Neural cell (in vitro differentiated cells): ENCODE results near the gene GDPD5. TPM values are rescaled to one million over a fixed set of nuclear protein-coding genes. Genes with fewer than 3 reads are reported as not detected.

Experiments used
- H2AFZ ChIP-seq: fragments of 200-600, 300-800 bp; sonication (generic), shearing (Covaris generic); 2 replicates; pipeline ENCODE4 v1.6.0; 2014; ENCODE audit warnings: low read depth, mild to moderate bottlenecking, antibody characterized with exemption, low read length, moderate library complexity
- H3F3A ChIP-seq: fragments of 200-600 bp; shearing (Covaris generic); 2 replicates; pipeline ENCODE4 v1.6.1; 2016; ENCODE audit warnings: mild to moderate bottlenecking, moderate library complexity, mixed read lengths, antibody characterized with exemption, low read length; ENCODE audit not compliant: insufficient read depth, poor library complexity, severe bottlenecking
- H3K27ac ChIP-seq: fragments of 200-600, 300-800 bp; sonication (generic), shearing (Covaris generic); 2 replicates; pipeline ENCODE4 v1.5.1; 2014; ENCODE audit warnings: mild to moderate bottlenecking, low read length, moderate library complexity
- H3K27me3 ChIP-seq: fragments of 300-800, 200-600 bp; sonication (generic), shearing (Covaris generic); 2 replicates; pipeline ENCODE4 v1.6.0; 2014; ENCODE audit warnings: mild to moderate bottlenecking, low read depth, low read length, moderate library complexity; ENCODE audit not compliant: insufficient read depth
- H3K36me3 ChIP-seq: fragments of 300-800, 200-600 bp; sonication (generic), shearing (Covaris generic); 2 replicates; pipeline ENCODE4 v1.5.1; 2014; ENCODE audit warnings: mild to moderate bottlenecking, antibody characterized with exemption, low read length, moderate library complexity; ENCODE audit not compliant: insufficient read depth
- H3K4me2 ChIP-seq: fragments of 300-800, 200-600 bp; sonication (generic), shearing (Covaris generic); 2 replicates; pipeline ENCODE4 v1.6.0; 2014; ENCODE audit warnings: mild to moderate bottlenecking, low read length
- H3K4me3 ChIP-seq: fragments of 300-800, 200-600 bp; sonication (generic), shearing (Covaris generic); 2 replicates; pipeline ENCODE4 v1.5.1; 2014; ENCODE audit warnings: mild to moderate bottlenecking, low read length, moderate library complexity
- H3K79me2 ChIP-seq: fragments of 200-600 bp; shearing (Covaris generic); replicated peaks from 2 replicates; pipeline ENCODE4 v1.6.0; 2014; ENCODE audit warnings: mild to moderate bottlenecking, low read length, moderate library complexity; ENCODE audit not compliant: insufficient read depth
- H3K9ac ChIP-seq: fragments of 300-800, 200-600 bp; sonication (generic), shearing (Covaris generic); 2 replicates; pipeline ENCODE4 v1.6.1; 2016; ENCODE audit warnings: mild to moderate bottlenecking, low read length, mixed read lengths
- H3K9me2 ChIP-seq: fragments of 200-600 bp; shearing (Covaris generic); 2 replicates; pipeline ENCODE4 v1.6.1; 2016; ENCODE audit warnings: mild to moderate bottlenecking, low read length, mixed read lengths; ENCODE audit not compliant: insufficient read depth
- H3K9me3 ChIP-seq: fragments of 200-600, 300-800 bp; sonication (generic), shearing (Covaris generic); 2 replicates; pipeline ENCODE4 v1.6.1; 2016; ENCODE audit warnings: mild to moderate bottlenecking, mixed run types, low read length, moderate library complexity, mixed read lengths
- H4K20me1 ChIP-seq: fragments of 200-600 bp; shearing (Covaris generic); 2 replicates; pipeline ENCODE4 v1.6.1; 2016; ENCODE audit warnings: mild to moderate bottlenecking, mixed run types; ENCODE audit not compliant: insufficient read depth
- CTCF ChIP-seq: fragments of 450-650 bp; IDR thresholded peaks from 2 replicates; pipeline ENCODE4 v1.5.1; 2014; ENCODE audit warnings: antibody characterized with exemption, mild to moderate bottlenecking, moderate library complexity; ENCODE audit not compliant: poor library complexity, severe bottlenecking
- EP300 ChIP-seq: fragments of 450-650 bp; conservative IDR thresholded peaks from 2 replicates; pipeline ENCODE4 v1.6.1; 2014; ENCODE audit warnings: antibody characterized with exemption, mild to moderate bottlenecking, moderate library complexity; ENCODE audit not compliant: poor library complexity, severe bottlenecking
- EZH2 ChIP-seq: fragments of 200-600, 300-800 bp; shearing (Covaris generic), sonication (generic); IDR thresholded peaks from 2 replicates; pipeline ENCODE4 v1.6.1; 2014; ENCODE audit warnings: antibody characterized with exemption, low read length, borderline replicate concordance, mild to moderate bottlenecking; ENCODE audit not compliant: insufficient read depth, poor library complexity, severe bottlenecking
- MXI1 ChIP-seq: fragments of 450-650 bp; conservative IDR thresholded peaks from 2 replicates; pipeline ENCODE4 v1.6.1; 2014; ENCODE audit warnings: antibody characterized with exemption, mild to moderate bottlenecking; ENCODE audit not compliant: poor library complexity, severe bottlenecking
- POLR2AphosphoS5 ChIP-seq: IDR thresholded peaks from 2 replicates; pipeline ENCODE4 v1.6.1; 2012
- RAD21 ChIP-seq: fragments of 450-650 bp; conservative IDR thresholded peaks from 2 replicates; pipeline ENCODE4 v1.6.1; 2014; ENCODE audit warnings: antibody characterized with exemption, mild to moderate bottlenecking, moderate library complexity
- REST ChIP-seq: IDR thresholded peaks from 2 replicates; pipeline ENCODE4 v1.6.1; 2012; ENCODE audit warnings: borderline replicate concordance
- SMC3 ChIP-seq: fragments of 450-650 bp; conservative IDR thresholded peaks from 2 replicates; pipeline ENCODE4 v1.6.1; 2014; ENCODE audit warnings: antibody characterized with exemption, mild to moderate bottlenecking, moderate library complexity; ENCODE audit not compliant: poor library complexity
- TAF1 ChIP-seq: IDR thresholded peaks from 2 replicates; pipeline ENCODE4 v1.6.1; 2012; ENCODE audit warnings: low read depth
- polyA plus RNA-seq: library from polyadenylated mRNA; depleted of rRNA; stranded (reverse); fragments of >200 nt; gene quantifications from 2 replicates; pipeline ENCODE4 v1.2.3, GENCODE V29; 2014

The GDPD5 gene
- polyA plus RNA-seq, 1 donor from 2014 or later, result 19.2 TPM

GRCh38 chr11:75533896-75534258, 8.1 kb upstream of the GDPD5 start:
- Histone ChIP-seq H2AFZ (peak overlapping the region; percentile 16), H3K79me2 (no peaks in the 10 kb centered on the region)
- TF ChIP-seq REST (no peak), TAF1 (no peak), EP300 (peak; percentile 93), POLR2AphosphoS5 (peak; percentile 52)

GRCh38 chr11:75532200-75533048, 6.7 kb upstream of the GDPD5 start:
- H3K79me2 ChIP-seq, result no peaks in the 10 kb centered on the region
- no peaks in the 10 kb centered on the region for H4K20me1 ChIP-seq
- no peaks in the 10 kb centered on the region for H3K9me3 ChIP-seq
- H3F3A ChIP-seq, result peaks cover 6% of the 10 kb centered on the region
- no peak overlapping the region for H2AFZ ChIP-seq
- H3K9ac ChIP-seq, result no peak overlapping the region
- TF ChIP-seq RAD21 (peak; percentile 91), CTCF (peak; percentile 93), TAF1 (no peak), EP300 (no peak), MXI1 (no peak), REST (no peak), POLR2AphosphoS5 (no peak), EZH2 (no peak), SMC3 (peak; percentile 95)
- no peak overlapping the region for H3K4me2 ChIP-seq
- H3K36me3 ChIP-seq, result no peaks in the 10 kb centered on the region
- H3K27me3 ChIP-seq, result no peaks in the 10 kb centered on the region
- no peak overlapping the region for H3K4me3 ChIP-seq
- no peak overlapping the region for H3K27ac ChIP-seq
- H3K9me2 ChIP-seq, result no peaks in the 10 kb centered on the region

More at GRCh38 chr11:75533896-75534258, 8.1 kb upstream of the GDPD5 start:
- H3K9me3 ChIP-seq, result no peaks in the 10 kb centered on the region
- no peaks in the 10 kb centered on the region for H4K20me1 ChIP-seq
- no peak overlapping the region for H3K4me2 ChIP-seq
- H3K27ac ChIP-seq, result peak overlapping the region; percentile 70
- H3F3A ChIP-seq, result peaks cover 6% of the 10 kb centered on the region
- H3K9me2 ChIP-seq, result no peaks in the 10 kb centered on the region
- H3K36me3 ChIP-seq, result no peaks in the 10 kb centered on the region
- no peaks in the 10 kb centered on the region for H3K27me3 ChIP-seq
- peak overlapping the region; percentile 27 for H3K9ac ChIP-seq
- peak overlapping the region; percentile 35 for H3K4me3 ChIP-seq
